HEK293T (cell line): ENCODE measurements around the gene GUSB.
"Not testable (repeated sequence)": the region's sequence is repeated elsewhere in the genome, so short reads cannot be mapped to it uniquely, and the experiment has no call there.

Experiments used
- CTCF ChIA-PET: fragments of 350-600 bp; formaldehyde crosslinking; extraction: SDS; loops from one replicate; lab custom pipeline; 2021; ENCODE audit warnings: antibody characterized with exemption, inconsistent platforms; lab: Yijun Ruan, JAX
- POLR2A ChIA-PET: fragments of 350-600 bp; formaldehyde crosslinking; extraction: SDS; loops from one replicate; lab custom pipeline; 2020; ENCODE audit warnings: antibody characterized with exemption, inconsistent platforms; lab: Yijun Ruan, JAX
- DNase-seq: peaks from one replicate; pipeline ENCODE4 v3.0.0; 2012; ENCODE audit warnings: mixed read lengths; ENCODE audit errors: extremely low spot score
- ARNT ChIP-seq: fragments of 450-650 bp; IDR thresholded peaks from 2 replicates; pipeline ENCODE4 v1.6.1; 2017; ENCODE audit warnings: mild to moderate bottlenecking
- BHLHE40 ChIP-seq: fragments of 450-650 bp; IDR thresholded peaks from 2 replicates; pipeline ENCODE4 v1.6.1; 2016; ENCODE audit warnings: mild to moderate bottlenecking, moderate library complexity, borderline replicate concordance
- CTBP1 ChIP-seq: fragments of 450-650 bp; IDR thresholded peaks from 2 replicates; pipeline ENCODE4 v1.6.1; 2016; ENCODE audit warnings: borderline replicate concordance
- ELF4 ChIP-seq: fragments of 450-650 bp; IDR thresholded peaks from 2 replicates; pipeline ENCODE4 v1.6.1; 2017; ENCODE audit warnings: antibody characterized with exemption
- FOXA1 ChIP-seq: fragments of 450-650 bp; IDR thresholded peaks from 2 replicates; pipeline ENCODE4 v1.6.1; 2016; ENCODE audit warnings: mild to moderate bottlenecking
- FOXK2 ChIP-seq: fragments of 450-650 bp; IDR thresholded peaks from 2 replicates; pipeline ENCODE4 v1.6.1; 2016; ENCODE audit warnings: mild to moderate bottlenecking
- FOXM1 ChIP-seq: fragments of 450-650 bp; IDR thresholded peaks from 2 replicates; pipeline ENCODE4 v1.6.1; 2017; ENCODE audit warnings: mild to moderate bottlenecking, borderline replicate concordance
- HDGF ChIP-seq: fragments of 450-650 bp; IDR thresholded peaks from 2 replicates; pipeline ENCODE4 v1.6.1; 2017; ENCODE audit warnings: antibody characterized with exemption, borderline replicate concordance
- LEF1 ChIP-seq: fragments of 450-650 bp; IDR thresholded peaks from 2 replicates; pipeline ENCODE4 v1.6.1; 2017; ENCODE audit warnings: mild to moderate bottlenecking, borderline replicate concordance
- NFRKB ChIP-seq: fragments of 450-650 bp; IDR thresholded peaks from 2 replicates; pipeline ENCODE4 v1.6.1; 2016; ENCODE audit warnings: mild to moderate bottlenecking, moderate library complexity
- PKNOX1 ChIP-seq: fragments of 450-650 bp; IDR thresholded peaks from 2 replicates; pipeline ENCODE4 v1.6.1; 2016
- SP1 ChIP-seq: fragments of 450-650 bp; IDR thresholded peaks from 2 replicates; pipeline ENCODE4 v1.6.1; 2017
- SUZ12 ChIP-seq: fragments of 450-650 bp; IDR thresholded peaks from 2 replicates; pipeline ENCODE4 v1.6.1; 2016; ENCODE audit warnings: mild to moderate bottlenecking
- TARDBP ChIP-seq: fragments of 450-650 bp; IDR thresholded peaks from 2 replicates; pipeline ENCODE4 v1.6.1; 2016
- ZNF384 ChIP-seq: fragments of 450-650 bp; IDR thresholded peaks from 2 replicates; pipeline ENCODE4 v1.6.1; 2016

GUSB gene

GRCh38 chr7:65951837-65952578 lies 30.0 kb downstream of the GUSB start:
- ChIA-PET POLR2A (no interaction called here), CTCF (interaction anchor here (0.5 kb wide), 1 partner anchor 9 kb away, joined by 3 read pairs; no protein-coding TSS in a partner anchor)
- no peak for DNase-seq
- TF ChIP-seq PKNOX1, result no peak
- no peak for TF ChIP-seq ZNF384
- no peak for TF ChIP-seq TARDBP
- no peak for TF ChIP-seq CTBP1
- TF ChIP-seq SP1, result no peak

GRCh38 chr7:65946904-65947303 lies 35.1 kb downstream of the GUSB start:
- POLR2A ChIA-PET, result no interaction called here

GRCh38 chr7:65945787-65946186 lies 36.2 kb downstream of the GUSB start:
- DNase-seq, CTCF ChIA-PET, POLR2A ChIA-PET: not testable (repeated sequence)

More at GRCh38 chr7:65946904-65947303, 35.1 kb downstream of the GUSB start:
- TF ChIP-seq ZNF384, result no peak
- no peak for TF ChIP-seq SUZ12
- no peak for TF ChIP-seq FOXA1
- no peak for TF ChIP-seq PKNOX1
- no peak for TF ChIP-seq FOXK2
- no peak for TF ChIP-seq ELF4
- no peak for TF ChIP-seq HDGF
- TF ChIP-seq LEF1, result no peak
- TF ChIP-seq NFRKB, result no peak
- TF ChIP-seq FOXM1, result no peak
- TF ChIP-seq CTBP1, result no peak
- DNase-seq, result no peak
- CTCF ChIA-PET, result no interaction called here

GRCh38 chr7:65938336-65938895 lies 43.6 kb downstream of the GUSB start:
- ChIA-PET POLR2A (no interaction called here), CTCF (no interaction called here)
- TF ChIP-seq HDGF (no peak), ELF4 (no peak), ARNT (no peak), BHLHE40 (no peak), NFRKB (no peak), TARDBP (no peak), FOXM1 (no peak), PKNOX1 (no peak), FOXK2 (no peak), CTBP1 (no peak), FOXA1 (no peak), LEF1 (no peak)
- no peak for DNase-seq

GRCh38 chr7:65937296-65937695 lies 44.7 kb downstream of the GUSB start:
- CTCF ChIA-PET, result no interaction called here
- no peak for DNase-seq
- POLR2A ChIA-PET, result no interaction called here
- TF ChIP-seq FOXA1, result no peak
- no peak for TF ChIP-seq HDGF

GRCh38 chr7:65931685-65932084 lies 50.3 kb downstream of the GUSB start:
- DNase-seq, result no peak
- ChIA-PET CTCF (no interaction called here), POLR2A (no interaction called here)
- TF ChIP-seq SUZ12 (no peak), FOXK2 (no peak), LEF1 (no peak)

GRCh38 chr7:65927489-65928448 lies 54.2 kb downstream of the GUSB start:
- ChIA-PET POLR2A (no interaction called here), CTCF (no interaction called here)
- TF ChIP-seq FOXA1 (no peak), PKNOX1 (peak; percentile 36)
- peak; percentile 51 for DNase-seq
